ENCODE data around the gene NCK2. TPM values are rescaled to one million over a fixed set of nuclear protein-coding genes. Genes with fewer than 3 reads are reported as not detected.
A peak's percentile ranks its signal among the peaks of the same experiment; 100 is the strongest.

The NCK2 gene
- total RNA-seq, 1 donor from 2014 or later: 45.9 TPM

DNA sequence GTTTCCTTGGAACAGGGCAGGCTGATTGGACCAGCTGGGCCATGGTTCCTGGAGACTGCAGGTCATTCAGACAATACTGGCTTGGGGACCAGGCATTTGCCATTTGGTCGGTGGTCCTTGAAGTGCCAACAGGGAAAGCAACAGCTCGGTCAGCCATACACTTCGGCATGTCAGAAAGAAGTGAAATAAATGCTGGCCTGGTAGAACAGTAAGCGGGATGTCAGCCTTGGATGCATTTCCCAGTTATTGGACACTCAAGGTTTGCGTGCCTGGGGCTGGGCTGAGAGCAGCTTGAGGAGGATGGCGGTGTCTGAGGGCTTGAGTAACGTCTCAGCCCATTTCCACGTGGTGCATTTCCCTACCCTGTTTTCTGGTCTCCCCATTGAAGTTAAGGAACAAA lies 75.4 kb downstream of the NCK2 start:
- Histone ChIP-seq H3K9me3 (no peaks in the 10 kb centered on the region), H3K4me1 (peaks cover 59% of the 10 kb centered on the region), H3K27ac (no peak overlapping the region), H3K4me3 (no peak overlapping the region), H3K36me3 (peaks cover 0 to 11% of the 10 kb centered on the region in 2 donors), H3K27me3 (no peaks in the 10 kb centered on the region)
- peak in 1 of 2 donors; percentile 62 for DNase-seq (ENCODE audit: extremely low spot score in 2 of 2)
- intact Hi-C loops (cut with DNase I): no loop called here
- TF ChIP-seq POLR2A (IDR thresholded peaks at IDR 0.05) (no peak), POLR2AphosphoS5 (IDR thresholded peaks at IDR 0.05; ENCODE audit: insufficient read depth in 1 of 2, low read depth in 1 of 2) (no peak)
- TF ChIP-seq, protein P1, sequence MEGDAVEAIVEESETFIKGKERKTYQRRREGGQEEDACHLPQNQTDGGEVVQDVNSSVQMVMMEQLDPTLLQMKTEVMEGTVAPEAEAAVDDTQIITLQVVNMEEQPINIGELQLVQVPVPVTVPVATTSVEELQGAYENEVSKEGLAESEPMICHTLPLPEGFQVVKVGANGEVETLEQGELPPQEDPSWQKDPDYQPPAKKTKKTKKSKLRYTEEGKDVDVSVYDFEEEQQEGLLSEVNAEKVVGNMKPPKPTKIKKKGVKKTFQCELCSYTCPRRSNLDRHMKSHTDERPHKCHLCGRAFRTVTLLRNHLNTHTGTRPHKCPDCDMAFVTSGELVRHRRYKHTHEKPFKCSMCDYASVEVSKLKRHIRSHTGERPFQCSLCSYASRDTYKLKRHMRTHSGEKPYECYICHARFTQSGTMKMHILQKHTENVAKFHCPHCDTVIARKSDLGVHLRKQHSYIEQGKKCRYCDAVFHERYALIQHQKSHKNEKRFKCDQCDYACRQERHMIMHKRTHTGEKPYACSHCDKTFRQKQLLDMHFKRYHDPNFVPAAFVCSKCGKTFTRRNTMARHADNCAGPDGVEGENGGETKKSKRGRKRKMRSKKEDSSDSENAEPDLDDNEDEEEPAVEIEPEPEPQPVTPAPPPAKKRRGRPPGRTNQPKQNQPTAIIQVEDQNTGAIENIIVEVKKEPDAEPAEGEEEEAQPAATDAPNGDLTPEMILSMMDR (IDR thresholded peaks at IDR 0.05): no peak

DNA sequence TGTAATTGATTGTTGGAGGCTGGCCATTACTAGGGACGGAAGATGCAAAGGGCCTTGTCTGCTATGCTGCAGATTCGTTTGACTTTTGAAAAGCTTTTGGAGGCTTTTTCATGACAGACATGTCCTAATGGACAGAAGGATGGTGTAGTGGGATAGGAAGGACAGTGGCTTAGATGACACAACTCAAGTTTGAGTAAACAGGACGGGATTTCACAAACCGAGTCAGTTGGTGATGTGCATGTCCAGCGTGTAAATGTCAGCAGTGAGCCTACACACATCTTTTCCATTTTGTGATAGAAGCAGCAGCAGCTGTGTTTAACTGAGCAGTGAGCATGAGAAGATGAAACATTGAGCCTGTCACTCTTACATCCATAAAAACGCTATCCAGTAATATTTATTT lies 76.0 kb downstream of the NCK2 start:
- DNase-seq (ENCODE audit: extremely low spot score in 2 of 2): peak in 1 of 2 donors; percentile 77
- TF ChIP-seq POLR2AphosphoS5 (IDR thresholded peaks at IDR 0.05; ENCODE audit: insufficient read depth in 1 of 2, low read depth in 1 of 2) (no peak), POLR2A (IDR thresholded peaks at IDR 0.05) (no peak)
- TF ChIP-seq, protein P1 (IDR thresholded peaks at IDR 0.05): no peak
- intact Hi-C loops (cut with DNase I): no loop called here
- Histone ChIP-seq H3K4me3 (no peak overlapping the region), H3K27ac (no peak overlapping the region), H3K36me3 (peaks cover 0 to 11% of the 10 kb centered on the region in 2 donors), H3K4me1 (peaks cover 55% of the 10 kb centered on the region), H3K9me3 (no peaks in the 10 kb centered on the region), H3K27me3 (no peaks in the 10 kb centered on the region)

DNA sequence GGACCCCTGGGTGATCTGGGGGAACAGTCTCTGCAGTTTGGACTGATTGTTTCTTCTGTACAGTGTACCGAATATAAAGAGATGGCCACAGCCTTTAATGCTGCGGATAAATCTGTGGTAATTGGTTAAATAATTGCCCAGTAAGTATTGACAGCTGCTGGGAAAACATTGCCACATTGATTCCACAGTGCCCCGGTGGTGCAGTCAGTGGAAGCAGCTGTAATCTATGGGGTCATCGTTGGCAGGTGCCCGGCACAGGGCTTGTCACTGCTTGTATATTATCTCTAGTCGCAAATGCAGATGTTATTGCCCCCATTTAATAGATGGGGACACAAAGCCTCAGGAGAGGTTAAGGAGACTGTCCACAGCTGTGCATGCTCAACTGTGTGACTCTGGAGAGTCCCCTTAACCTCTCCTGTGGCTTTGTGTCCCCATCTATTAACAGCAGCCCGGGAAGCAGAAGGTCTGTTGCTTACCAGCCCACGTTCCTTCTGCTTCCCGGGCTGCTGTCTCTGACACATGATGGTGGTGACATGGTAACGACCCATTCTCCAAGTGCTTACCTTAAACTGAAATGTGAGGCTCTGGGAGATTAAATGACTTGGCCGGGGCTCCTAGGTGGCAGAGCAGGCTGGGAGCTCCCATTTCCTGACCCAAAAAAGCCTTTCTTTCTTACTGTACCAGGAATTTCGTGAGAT lies 76.9 kb downstream of the NCK2 start:
- Histone ChIP-seq H3K27me3 (no peaks in the 10 kb centered on the region), H3K36me3 (peaks cover 0 to 9% of the 10 kb centered on the region in 2 donors), H3K27ac (no peak overlapping the region), H3K4me1 (peaks cover 50% of the 10 kb centered on the region), H3K9me3 (no peaks in the 10 kb centered on the region), H3K4me3 (no peak overlapping the region)
- intact Hi-C loops (cut with DNase I): no loop called here
- no peak for TF ChIP-seq POLR2AphosphoS5 (IDR thresholded peaks at IDR 0.05; ENCODE audit: insufficient read depth in 1 of 2, low read depth in 1 of 2)
- no peak for TF ChIP-seq POLR2A (IDR thresholded peaks at IDR 0.05)
- TF ChIP-seq, protein P1 (IDR thresholded peaks at IDR 0.05): no peak
- peak in 1 of 2 donors; percentile 42 for DNase-seq (ENCODE audit: extremely low spot score in 2 of 2)

DNA sequence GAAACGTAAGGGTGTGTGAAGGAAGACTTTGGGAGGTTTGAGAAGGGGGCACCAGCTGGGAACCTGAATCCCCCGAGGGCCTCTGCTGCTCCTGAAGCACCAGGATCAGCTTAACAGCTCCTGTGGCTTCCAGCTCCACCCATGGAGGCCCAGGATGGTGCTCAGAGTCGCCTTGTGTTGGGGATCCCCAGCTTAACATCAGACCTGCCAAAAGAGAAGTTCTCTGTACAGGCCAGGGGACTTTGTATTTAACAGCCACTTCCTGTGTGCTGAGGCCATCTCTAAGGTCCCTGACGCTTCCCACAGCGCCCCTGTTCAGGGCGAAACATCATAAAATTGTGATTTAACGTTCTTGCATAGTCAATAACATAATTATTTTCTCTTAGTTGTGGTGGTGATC lies 77.5 kb downstream of the NCK2 start:
- no peak overlapping the region for H3K27ac ChIP-seq
- no peaks in the 10 kb centered on the region for H3K9me3 ChIP-seq
- intact Hi-C loops (cut with DNase I): no loop called here
- no peak for DNase-seq (ENCODE audit: extremely low spot score in 2 of 2)
- H3K27me3 ChIP-seq: no peaks in the 10 kb centered on the region
- no peak overlapping the region for H3K4me3 ChIP-seq
- TF ChIP-seq POLR2AphosphoS5 (IDR thresholded peaks at IDR 0.05; ENCODE audit: insufficient read depth in 1 of 2, low read depth in 1 of 2): no peak
- TF ChIP-seq POLR2A (IDR thresholded peaks at IDR 0.05): no peak
- TF ChIP-seq, protein P1 (IDR thresholded peaks at IDR 0.05): no peak
- peaks cover 0 to 3% of the 10 kb centered on the region in 2 donors for H3K36me3 ChIP-seq
- peaks cover 50% of the 10 kb centered on the region for H3K4me1 ChIP-seq

DNA sequence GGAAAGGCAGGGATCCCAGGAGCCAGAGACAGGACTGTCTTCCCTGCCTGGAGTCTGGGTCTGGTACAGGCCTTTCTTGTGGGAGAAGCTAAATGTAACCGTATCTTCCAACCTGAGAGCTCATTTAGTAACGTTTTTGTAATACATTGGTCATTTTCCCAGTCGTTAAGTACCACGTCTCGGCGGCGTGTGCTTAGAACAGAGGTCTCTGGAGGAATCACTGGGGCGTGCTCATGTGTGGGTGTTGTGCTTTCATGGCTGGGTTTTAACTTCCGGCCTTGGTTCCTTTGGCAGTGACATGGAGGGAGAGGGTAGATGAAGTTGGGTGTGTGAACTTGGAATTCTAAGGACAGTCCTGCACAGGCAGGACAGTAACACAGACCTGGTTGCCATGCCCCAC lies 79.7 kb downstream of the NCK2 start:
- H3K27me3 ChIP-seq: no peaks in the 10 kb centered on the region
- intact Hi-C loops (cut with DNase I): no loop called here
- H3K4me1 ChIP-seq: peaks cover 61% of the 10 kb centered on the region
- no peak for DNase-seq (ENCODE audit: extremely low spot score in 2 of 2)
- no peak overlapping the region for H3K4me3 ChIP-seq
- no peak overlapping the region for H3K27ac ChIP-seq
- TF ChIP-seq POLR2AphosphoS5 (IDR thresholded peaks at IDR 0.05; ENCODE audit: insufficient read depth in 1 of 2, low read depth in 1 of 2): no peak
- TF ChIP-seq POLR2A (IDR thresholded peaks at IDR 0.05): no peak
- TF ChIP-seq, protein P1 (IDR thresholded peaks at IDR 0.05): no peak
- H3K9me3 ChIP-seq: no peaks in the 10 kb centered on the region
- H3K36me3 ChIP-seq: no peaks in the 10 kb centered on the region

All from vagina (tissue), 2 donors.